HL-60 (cell line): Measurements from ENCODE around the gene EREG.

Source experiments
- DNase-seq, 2 experiments: peaks; one replicate each; pipeline ENCODE4 v3.0.0-alpha.2; 2010 to 2020; ENCODE audit warnings: low read depth in 1 of 2, low spot score in 1 of 2
- H3K27ac ChIP-seq: fragments of 250-450 bp; sonication (Bioruptor Pico); replicated peaks from 2 replicates; pipeline ENCODE4 v1.5.1; 2020; ENCODE audit warnings: mild to moderate bottlenecking, moderate library complexity
- H3K27me3 ChIP-seq: fragments of 250-450 bp; sonication (Bioruptor Pico); 2 replicates; pipeline ENCODE4 v1.5.1; 2021; ENCODE audit warnings: mild to moderate bottlenecking, moderate library complexity; ENCODE audit not compliant: insufficient read depth, poor library complexity, severe bottlenecking
- H3K4me3 ChIP-seq: replicated peaks from 2 replicates; pipeline ENCODE4 v1.5.1; 2011; ENCODE audit warnings: mild to moderate bottlenecking, control low read depth, low read length; ENCODE audit not compliant: insufficient read depth
- CTCF ChIP-seq: IDR thresholded peaks from one replicate; pipeline ENCODE4 v1.5.1; 2011; ENCODE audit warnings: low read length, control low read depth, inconsistent platforms; ENCODE audit not compliant: insufficient read depth
- GABPA ChIP-seq: IDR thresholded peaks from 2 replicates; pipeline ENCODE4 v1.6.1; 2012; ENCODE audit warnings: low read depth
- POLR2AphosphoS5 ChIP-seq: IDR thresholded peaks from 2 replicates; pipeline ENCODE4 v1.6.1; 2012; ENCODE audit warnings: low read depth
- REST ChIP-seq: IDR thresholded peaks from 2 replicates; pipeline ENCODE4 v1.6.1; 2012; ENCODE audit warnings: low read depth; ENCODE audit not compliant: insufficient replicate concordance
- SPI1 ChIP-seq: IDR thresholded peaks from 2 replicates; pipeline ENCODE4 v1.6.1; 2012; ENCODE audit warnings: low read depth, mild to moderate bottlenecking, borderline replicate concordance

EREG gene

GRCh38 chr4:74325886-74326285, 39.1 kb upstream of the EREG start:
- Histone ChIP-seq H3K27ac (no peak overlapping the region), H3K27me3 (no peaks in the 10 kb centered on the region), H3K4me3 (no peak overlapping the region)
- DNase-seq = no peak
- no peak for TF ChIP-seq SPI1
- TF ChIP-seq GABPA = no peak
- TF ChIP-seq POLR2AphosphoS5 = no peak
- TF ChIP-seq CTCF = no peak
- TF ChIP-seq REST = no peak

- Histone ChIP-seq H3K4me3 (no peak overlapping the region), H3K27me3 (no peaks in the 10 kb centered on the region), H3K27ac (no peak overlapping the region)
- TF ChIP-seq SPI1 (no peak), GABPA (no peak), REST (no peak)
- DNase-seq = no peak
Measured at GRCh38 chr4:74327762-74328161, 37.2 kb upstream of the EREG start.

GRCh38 chr4:74328501-74328900, 36.4 kb upstream of the EREG start:
- Histone ChIP-seq H3K27ac (no peak overlapping the region), H3K4me3 (no peak overlapping the region)

More at GRCh38 chr4:74328501-74328900, 36.4 kb upstream of the EREG start:
- DNase-seq = no peak
- H3K27me3 ChIP-seq = no peaks in the 10 kb centered on the region
- TF ChIP-seq POLR2AphosphoS5 = no peak
- no peak for TF ChIP-seq REST
- no peak for TF ChIP-seq CTCF
- TF ChIP-seq GABPA = no peak
- TF ChIP-seq SPI1 = no peak
